Central memory CD8-positive, alpha-beta T cell (primary cell): ENCODE measurements around the gene LGALS4.
"Not testable (repeated sequence)": the region's sequence is repeated elsewhere in the genome, so short reads cannot be mapped to it uniquely, and the experiment has no call there.

Source experiments
- ATAC-seq: fragments of 150-1000 bp; cut with Tn5 transposase; replicated peaks from 2 replicates; pipeline ENCODE4 v1.10.0; 2022; ENCODE audit warnings: mild to moderate bottlenecking, moderate FRiP score, moderate number of reproducible peaks; ENCODE audit not compliant: poor library complexity, severe bottlenecking; ENCODE audit errors: extremely low read depth
- DNase-seq, 2 donors: peaks; one replicate each; pipeline ENCODE4 v3.0.0; 2021; ENCODE audit warnings: low spot score in 2 of 2
- H3K27ac Mint-ChIP-seq: one replicate; pipeline ENCODE4 v1.8.0; 2022; ENCODE audit warnings: low read depth, mild to moderate bottlenecking, moderate library complexity, mixed read lengths
- H3K27me3 Mint-ChIP-seq: one replicate; pipeline ENCODE4 v1.8.0; 2022; ENCODE audit warnings: mixed read lengths
- H3K36me3 Mint-ChIP-seq: one replicate; pipeline ENCODE4 v1.8.0; 2022; ENCODE audit warnings: mild to moderate bottlenecking, moderate library complexity, mixed read lengths; ENCODE audit not compliant: insufficient read depth
- H3K4me1 Mint-ChIP-seq: one replicate; pipeline ENCODE4 v1.8.0; 2022; ENCODE audit warnings: mixed read lengths
- H3K4me3 Mint-ChIP-seq: one replicate; pipeline ENCODE4 v1.8.0; 2022; ENCODE audit warnings: mild to moderate bottlenecking, moderate library complexity, mixed read lengths
- H3K9me3 Mint-ChIP-seq: one replicate; pipeline ENCODE4 v1.8.0; 2022; ENCODE audit warnings: mixed read lengths

The LGALS4 gene

GRCh38 chr19:38809592-38810252 is 3.0 kb downstream of the LGALS4 start:
- H3K27ac Mint-ChIP-seq = no peak overlapping the region
- ATAC-seq (no peak), DNase-seq (no peak)
- H3K4me1 Mint-ChIP-seq = peaks cover 6% of the 10 kb centered on the region
- no peak overlapping the region for H3K4me3 Mint-ChIP-seq
- peaks cover 2% of the 10 kb centered on the region for H3K36me3 Mint-ChIP-seq
- H3K27me3 Mint-ChIP-seq = no peaks in the 10 kb centered on the region
- no peaks in the 10 kb centered on the region for H3K9me3 Mint-ChIP-seq

DNA sequence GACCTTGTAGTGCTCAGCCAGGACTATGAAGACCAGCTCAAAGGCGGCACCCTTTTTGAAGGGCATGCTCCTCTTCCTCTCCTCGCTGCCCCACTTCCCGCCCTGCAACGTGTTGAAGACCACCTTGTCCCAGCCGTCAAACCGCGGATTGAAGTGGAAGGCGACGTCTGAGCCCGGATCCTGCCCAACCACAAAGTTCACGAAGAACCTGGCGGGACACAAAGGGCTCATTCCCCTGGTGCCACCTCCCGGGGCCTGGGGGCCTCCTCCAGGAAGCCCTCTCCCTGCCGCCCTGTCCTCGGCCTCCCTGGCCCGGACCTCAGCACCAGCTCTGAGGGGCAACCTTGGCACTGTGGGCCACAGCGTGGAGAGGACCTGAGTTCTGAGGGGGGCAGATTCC is 4.0 kb downstream of the LGALS4 start:
- no peaks in the 10 kb centered on the region for H3K9me3 Mint-ChIP-seq
- H3K27ac Mint-ChIP-seq = no peak overlapping the region
- H3K4me1 Mint-ChIP-seq = peaks cover 6% of the 10 kb centered on the region
- ATAC-seq (no peak), DNase-seq (no peak)
- no peaks in the 10 kb centered on the region for H3K27me3 Mint-ChIP-seq
- H3K4me3 Mint-ChIP-seq = no peak overlapping the region
- peaks cover 2% of the 10 kb centered on the region for H3K36me3 Mint-ChIP-seq

DNA sequence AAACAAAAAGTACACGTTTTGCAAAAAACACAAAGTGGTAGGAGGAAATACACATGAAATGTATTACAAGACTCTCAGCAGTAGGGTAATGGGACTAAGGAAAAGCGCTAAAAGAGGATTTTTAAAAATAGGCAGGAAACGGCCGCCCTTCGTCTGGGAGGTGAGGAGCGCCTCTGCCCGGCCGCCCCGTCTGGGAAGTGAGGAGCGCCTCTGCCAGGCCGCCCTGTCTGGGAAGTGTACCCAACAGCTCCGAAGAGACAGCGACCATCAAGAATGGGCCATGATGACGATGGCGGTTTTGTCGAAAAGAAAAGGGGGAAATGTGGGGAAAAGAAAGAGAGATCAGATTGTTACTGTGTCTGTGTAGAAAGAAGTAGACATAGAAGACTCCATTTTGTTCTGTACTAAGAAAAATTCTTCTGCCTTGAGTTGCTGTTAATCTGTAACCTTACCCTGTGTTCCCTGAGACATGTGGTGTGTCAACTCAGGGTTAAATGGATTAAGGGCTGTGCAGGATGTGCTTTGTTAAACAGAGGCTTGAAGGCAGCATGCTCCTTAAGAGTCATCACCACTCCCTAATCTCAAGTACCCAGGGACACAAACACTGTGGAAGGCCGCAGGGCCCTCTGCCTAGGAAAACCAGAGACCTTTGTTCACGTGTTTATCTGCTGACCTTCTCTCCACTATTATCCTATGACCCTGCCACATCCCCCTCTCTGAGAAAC is 5.2 kb downstream of the LGALS4 start:
- H3K27me3 Mint-ChIP-seq, H3K9me3 Mint-ChIP-seq, H3K27ac Mint-ChIP-seq, DNase-seq, H3K36me3 Mint-ChIP-seq, H3K4me3 Mint-ChIP-seq, H3K4me1 Mint-ChIP-seq, ATAC-seq: not testable (repeated sequence)

DNA sequence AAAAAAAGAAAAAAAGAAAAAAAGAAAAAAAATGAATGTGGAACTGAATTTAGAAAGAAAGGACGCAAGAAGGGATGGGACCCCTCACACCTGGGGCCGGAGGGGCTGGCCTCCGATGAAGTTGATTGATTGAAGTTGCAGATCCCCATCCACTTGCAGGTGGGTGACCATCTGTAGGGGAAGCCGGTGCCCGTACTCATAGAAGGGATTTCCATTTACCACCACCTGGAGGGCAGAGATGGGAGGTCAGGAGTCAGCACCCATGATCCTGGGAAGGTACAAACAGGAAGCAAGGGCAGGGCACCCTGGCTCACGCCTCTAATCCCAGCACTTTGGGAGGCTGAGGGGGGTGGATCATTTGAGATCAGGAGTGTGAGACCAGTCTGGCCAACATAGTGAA is 6.4 kb downstream of the LGALS4 start:
- Mint-ChIP-seq H3K9me3 (no peaks in the 10 kb centered on the region), H3K27me3 (no peaks in the 10 kb centered on the region), H3K4me1 (peaks cover 6% of the 10 kb centered on the region), H3K4me3 (no peak overlapping the region), H3K27ac (no peak overlapping the region), H3K36me3 (peaks cover 2% of the 10 kb centered on the region)
- ATAC-seq (no peak), DNase-seq (no peak)

GRCh38 chr19:38805180-38805579 is 7.6 kb downstream of the LGALS4 start:
- H3K27me3 Mint-ChIP-seq = no peaks in the 10 kb centered on the region
- H3K4me1 Mint-ChIP-seq = peaks cover 6% of the 10 kb centered on the region
- ATAC-seq = no peak
- DNase-seq = no peak
- peaks cover 2% of the 10 kb centered on the region for H3K36me3 Mint-ChIP-seq
- H3K27ac Mint-ChIP-seq = no peak overlapping the region
- H3K9me3 Mint-ChIP-seq = no peaks in the 10 kb centered on the region
- H3K4me3 Mint-ChIP-seq = no peak overlapping the region

DNA sequence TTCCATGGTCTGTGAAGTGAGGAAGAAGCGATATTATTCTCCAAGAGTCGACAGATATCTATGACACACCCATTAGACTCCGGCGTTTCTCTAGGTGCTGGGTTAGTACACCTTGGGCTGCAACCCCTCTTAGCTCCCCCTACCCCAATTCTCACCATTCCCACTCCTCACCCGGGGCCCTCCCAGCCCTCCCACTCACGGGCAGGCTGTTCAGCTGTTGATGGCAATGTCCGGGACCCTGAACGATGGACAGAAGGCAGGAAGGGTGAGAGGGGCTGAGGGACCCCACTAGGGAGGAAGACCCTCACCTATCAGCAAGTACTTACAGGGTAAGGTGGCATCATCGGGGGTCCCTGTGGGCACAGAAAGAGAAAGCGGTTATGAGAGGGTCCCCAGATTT is 9.2 kb downstream of the LGALS4 start:
- no peak for ATAC-seq
- H3K4me1 Mint-ChIP-seq = peaks cover 6% of the 10 kb centered on the region

GRCh38 chr19:38801359-38802095 is 11.2 kb downstream of the LGALS4 start:
- no peak for DNase-seq
- H3K27ac Mint-ChIP-seq = no peak overlapping the region
- H3K27me3 Mint-ChIP-seq = no peaks in the 10 kb centered on the region
- no peaks in the 10 kb centered on the region for H3K9me3 Mint-ChIP-seq
- no peaks in the 10 kb centered on the region for H3K36me3 Mint-ChIP-seq
- no peak for ATAC-seq
- peaks cover 6% of the 10 kb centered on the region for H3K4me1 Mint-ChIP-seq
- H3K4me3 Mint-ChIP-seq = no peak overlapping the region

More for the DNA sequence above, 9.2 kb downstream of the LGALS4 start:
- DNase-seq = no peak
- H3K27ac Mint-ChIP-seq = no peak overlapping the region
- H3K27me3 Mint-ChIP-seq = no peaks in the 10 kb centered on the region
- H3K4me3 Mint-ChIP-seq = no peak overlapping the region
- no peaks in the 10 kb centered on the region for H3K36me3 Mint-ChIP-seq
- H3K9me3 Mint-ChIP-seq = no peaks in the 10 kb centered on the region

- ATAC-seq (no peak), DNase-seq (no peak)
- Mint-ChIP-seq H3K4me1 (peaks cover 6% of the 10 kb centered on the region), H3K27me3 (no peaks in the 10 kb centered on the region), H3K27ac (no peak overlapping the region), H3K4me3 (no peak overlapping the region), H3K9me3 (no peaks in the 10 kb centered on the region), H3K36me3 (no peaks in the 10 kb centered on the region)
Observed at GRCh38 chr19:38800577-38801347, 12.0 kb downstream of the LGALS4 start.

- no peaks in the 10 kb centered on the region for H3K9me3 Mint-ChIP-seq
- no peak overlapping the region for H3K27ac Mint-ChIP-seq
- no peaks in the 10 kb centered on the region for H3K27me3 Mint-ChIP-seq
- no peaks in the 10 kb centered on the region for H3K36me3 Mint-ChIP-seq
- ATAC-seq = no peak
- no peak overlapping the region for H3K4me3 Mint-ChIP-seq
- no peaks in the 10 kb centered on the region for H3K4me1 Mint-ChIP-seq
- DNase-seq = no peak
Observed at GRCh38 chr19:38799104-38799503, 13.6 kb downstream of the LGALS4 start.

GRCh38 chr19:38797781-38798180 is 15.0 kb downstream of the LGALS4 start:
- not testable (repeated sequence) for H3K9me3 Mint-ChIP-seq, DNase-seq, H3K4me3 Mint-ChIP-seq, H3K4me1 Mint-ChIP-seq, ATAC-seq, H3K36me3 Mint-ChIP-seq, H3K27me3 Mint-ChIP-seq, H3K27ac Mint-ChIP-seq

- no peaks in the 10 kb centered on the region for H3K4me1 Mint-ChIP-seq
- H3K27me3 Mint-ChIP-seq = no peaks in the 10 kb centered on the region
- H3K4me3 Mint-ChIP-seq = no peak overlapping the region
Observed at GRCh38 chr19:38796154-38796553, 16.6 kb downstream of the LGALS4 start.

DNA sequence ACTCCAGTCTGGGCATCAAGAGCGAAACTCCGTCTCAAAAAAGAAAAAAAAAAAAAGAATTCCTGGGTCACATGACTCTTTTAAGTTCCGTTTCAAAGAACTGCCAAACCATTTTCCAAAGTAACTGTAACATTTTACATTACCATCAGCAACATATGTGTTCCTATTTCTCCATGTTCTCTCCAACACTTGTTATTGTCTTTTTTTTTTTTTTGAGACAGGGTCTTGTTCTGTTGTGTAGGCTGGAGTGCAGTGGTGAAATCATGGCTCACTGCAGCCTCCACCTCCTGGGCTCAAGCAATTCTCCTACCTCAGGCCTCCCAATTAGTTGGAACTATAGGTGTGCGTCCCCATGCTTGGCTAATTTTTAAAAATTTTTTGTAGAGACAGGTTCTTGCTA is 17.2 kb downstream of the LGALS4 start:
- Mint-ChIP-seq H3K4me3 (no peak overlapping the region), H3K9me3 (no peaks in the 10 kb centered on the region), H3K27ac (no peak overlapping the region), H3K27me3 (no peaks in the 10 kb centered on the region), H3K4me1 (no peaks in the 10 kb centered on the region), H3K36me3 (peaks cover 3% of the 10 kb centered on the region)
- DNase-seq = no peak
- ATAC-seq = no peak

More at GRCh38 chr19:38796154-38796553, 16.6 kb downstream of the LGALS4 start:
- ATAC-seq = no peak
- Mint-ChIP-seq H3K27ac (no peak overlapping the region), H3K36me3 (peaks cover 3% of the 10 kb centered on the region), H3K9me3 (no peaks in the 10 kb centered on the region)
- DNase-seq = no peak
